ENCODE data around the gene MPO. TPM values are rescaled to one million over a fixed set of nuclear protein-coding genes. Genes with fewer than 3 reads are reported as not detected.

MPO gene
- total and polyA plus RNA-seq, 2 of the 8 experiments (the other 6 are each of a cell fraction or from before 2014, with no cell fraction given): 0.06 to 0.74 TPM

GRCh38 chr17:58328195-58329034 is 47.7 kb upstream of the MPO start, which contains the start of gene TSPOAP1 (continued):
- peak; percentile 36; the same call in 1 of the 2 replicates for TF ChIP-seq E2F6 (IDR thresholded peaks at IDR 0.05)
- no peak for TF ChIP-seq EGR1 (IDR thresholded peaks at IDR 0.05; ENCODE audit: borderline replicate concordance, low read depth, low read length)
- TF ChIP-seq TEAD4 (IDR thresholded peaks at IDR 0.05; ENCODE audit: low read depth, low read length): no peak
- TF ChIP-seq SRF (IDR thresholded peaks at IDR 0.05; ENCODE audit: low read depth, low read length): no peak
- no peak for TF ChIP-seq SAP30 (IDR thresholded peaks at IDR 0.05; ENCODE audit: insufficient read depth, insufficient replicate concordance, low read length)
- TF ChIP-seq SIN3A (conservative IDR thresholded peaks at IDR 0.05 in 1 of 2, IDR thresholded peaks at IDR 0.05 in 1 of 2; ENCODE audit: low read depth in 1 of 2, low read length in 2 of 2): 0 out of 4 replicates have a peak, but pooled peaks of 1 of the 2 experiments have one; percentile 56
- TF ChIP-seq JUND (IDR thresholded peaks at IDR 0.05; ENCODE audit: low read length): no peak
- no peak for TF ChIP-seq CHD1 (IDR thresholded peaks at IDR 0.05; ENCODE audit: low read depth, low read length)
- TF ChIP-seq MAX (IDR thresholded peaks at IDR 0.05): 0 out of 2 replicates have a peak, but pooled peaks have one; percentile 15
- no peak for TF ChIP-seq TAF1 (IDR thresholded peaks at IDR 0.05; ENCODE audit: low read depth, low read length)
- TF ChIP-seq KDM5A (IDR thresholded peaks at IDR 0.05; ENCODE audit: low read length): no peak
- TF ChIP-seq TBP (IDR thresholded peaks at IDR 0.05; ENCODE audit: low read depth, low read length): no peak
- TF ChIP-seq BCL11A (IDR thresholded peaks at IDR 0.05; ENCODE audit: low read depth in 2 of 2, low read length in 2 of 2): no peak
- TF ChIP-seq ATF3 (IDR thresholded peaks at IDR 0.05; ENCODE audit: insufficient read depth, low read depth, low read length): no peak
- TF ChIP-seq SIX5 (IDR thresholded peaks at IDR 0.05; ENCODE audit: low read depth, low read length): no peak
- no peak for TF ChIP-seq FOSL1 (IDR thresholded peaks at IDR 0.05; ENCODE audit: insufficient read depth, low read depth, low read length)
